ENCODE data around the gene SLC2A13.
"Not testable (repeated sequence)": the region's sequence is repeated elsewhere in the genome, so short reads cannot be mapped to it uniquely, and the experiment has no call there.

The SLC2A13 gene

DNA sequence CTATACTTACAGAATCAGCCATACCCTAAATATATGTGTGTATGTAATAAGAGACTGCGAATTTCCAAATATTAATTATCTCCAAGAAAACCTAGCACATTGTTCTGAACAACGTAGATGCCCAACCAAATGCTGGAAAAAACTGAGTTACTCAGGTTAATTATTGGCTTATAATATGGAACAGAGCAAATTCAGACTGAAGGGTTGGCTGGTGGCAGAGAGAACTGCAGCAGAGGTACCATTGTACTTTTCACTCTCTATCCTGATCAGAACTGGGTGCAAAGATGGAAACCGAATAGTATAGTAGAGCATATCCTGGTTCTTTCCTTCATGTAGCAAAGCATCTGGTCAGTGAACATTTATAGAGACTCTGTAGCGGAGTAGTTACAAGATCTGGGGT is 185.7 kb downstream of the SLC2A13 start:
- no peak for DNase-seq

GRCh38 chr12:39919790-39920189 is 186.1 kb downstream of the SLC2A13 start:
- no peak for DNase-seq

GRCh38 chr12:39915249-39915648 is 190.6 kb downstream of the SLC2A13 start:
- DNase-seq: no peak

DNA sequence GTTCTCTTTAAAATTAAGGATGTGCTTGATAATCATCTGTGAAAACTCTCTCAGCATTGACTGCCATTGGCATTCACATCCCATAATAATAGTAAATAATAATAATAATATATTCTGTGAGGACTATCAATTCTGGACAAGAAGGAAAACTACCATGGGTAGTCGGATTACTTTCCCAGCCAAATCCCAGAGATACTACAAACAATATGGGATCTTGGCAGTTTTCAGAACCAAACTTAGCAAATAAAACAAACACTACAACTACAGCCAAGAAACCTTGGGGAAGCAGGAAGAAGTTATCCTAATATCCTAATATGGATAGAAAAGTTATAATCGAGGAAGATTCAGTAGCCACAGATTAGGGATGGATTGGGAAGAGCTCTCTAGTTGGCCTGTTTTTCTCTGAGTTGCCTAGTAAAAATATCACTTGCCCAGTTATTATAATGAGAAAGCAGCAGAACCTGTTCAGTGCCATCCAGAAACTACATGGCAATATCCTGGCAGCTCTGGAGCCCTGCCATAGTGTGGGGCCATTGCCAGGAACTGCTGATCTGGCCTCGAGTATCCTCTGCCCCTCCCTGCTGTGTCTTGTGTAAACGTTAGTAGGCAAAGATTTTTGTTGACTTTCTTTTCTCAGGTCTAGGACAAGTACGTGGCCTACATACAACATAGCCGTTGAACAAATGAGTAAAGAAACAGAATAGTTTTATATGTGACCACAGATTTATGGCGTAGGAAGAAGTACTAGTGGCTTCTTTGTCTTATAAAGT is 193.5 kb downstream of the SLC2A13 start:
- DNase-seq: no peak

DNA sequence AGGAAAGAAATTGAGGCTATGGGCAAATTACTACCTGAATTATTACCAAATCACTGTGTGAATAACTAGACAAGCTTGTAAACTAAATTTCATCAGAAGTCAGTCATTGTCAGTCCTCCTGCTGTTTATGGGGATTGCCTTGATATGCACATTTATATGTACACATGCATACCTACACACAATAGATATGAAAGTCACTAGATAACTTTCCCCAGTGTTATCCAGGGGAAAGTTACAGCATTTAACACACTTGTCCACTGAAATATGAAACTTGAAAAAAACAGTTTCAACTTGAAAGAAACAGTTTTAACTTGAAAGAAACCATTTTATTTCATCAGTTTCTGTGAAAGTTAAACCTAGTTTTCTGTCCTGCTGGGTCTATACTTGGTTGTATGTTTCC is 199.6 kb downstream of the SLC2A13 start:
- DNase-seq: no peak

DNA sequence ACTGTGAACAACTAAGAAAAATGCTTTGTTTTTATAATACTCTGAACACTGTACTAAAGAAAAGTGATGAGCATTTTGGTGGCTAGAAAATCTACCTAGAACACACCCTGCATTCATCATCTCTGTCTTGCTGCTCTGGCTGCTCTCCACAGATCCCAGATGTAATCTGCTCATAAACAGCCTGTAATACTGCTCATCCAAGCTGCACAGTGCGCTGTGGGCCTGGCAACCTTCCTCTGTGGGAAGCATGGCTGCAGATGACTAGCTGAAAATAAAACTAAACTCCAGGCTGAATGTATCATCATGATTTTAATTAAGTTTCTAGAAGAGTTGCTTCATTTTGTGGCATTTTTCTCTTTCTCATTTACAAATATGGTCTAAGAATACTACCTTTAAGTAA is 200.7 kb downstream of the SLC2A13 start:
- DNase-seq: no peak

GRCh38 chr12:39902821-39903220 is 203.1 kb downstream of the SLC2A13 start:
- no peak for DNase-seq

- DNase-seq: no peak
These were observed 208.6 kb downstream of the SLC2A13 start for GRCh38 chr12:39897315-39897714.

DNA sequence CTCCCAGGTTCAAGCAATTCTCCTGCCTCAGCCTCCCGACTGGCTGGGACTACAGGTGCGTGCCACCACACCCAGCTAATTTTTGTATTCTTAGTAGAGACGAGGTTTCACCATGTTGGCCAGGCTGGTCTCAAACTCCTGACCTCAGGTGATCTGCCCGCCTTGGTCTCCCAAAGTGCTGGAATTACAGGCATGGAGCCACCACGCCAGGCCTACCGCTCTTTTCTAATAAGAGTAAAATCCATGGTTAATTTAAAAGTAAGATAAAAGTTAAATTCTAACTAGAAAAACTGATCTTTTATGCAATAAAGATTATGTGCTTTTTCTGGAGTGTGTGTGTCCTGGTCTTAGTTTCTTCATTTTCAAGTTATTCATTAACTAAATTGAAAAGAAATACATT is 212.5 kb downstream of the SLC2A13 start:
- not testable (repeated sequence) for DNase-seq

DNA sequence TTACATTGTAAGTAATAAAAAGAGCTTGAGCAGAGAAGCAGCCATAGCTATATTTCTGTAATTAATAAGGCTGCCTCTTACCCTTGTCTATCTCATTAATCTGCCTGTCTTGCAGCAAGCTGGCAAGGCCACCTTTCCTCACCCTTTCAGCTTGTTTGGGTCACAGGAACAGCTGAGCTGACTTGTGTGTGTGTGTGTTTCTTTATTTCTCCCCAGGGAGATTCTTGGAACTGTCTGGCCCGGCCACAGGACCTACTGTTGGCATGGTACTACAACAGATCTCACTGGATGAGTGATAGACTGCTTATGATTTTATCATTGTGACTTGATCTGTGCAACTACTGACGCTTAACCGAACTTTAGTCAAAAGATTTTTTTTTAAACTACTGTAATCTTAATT is 213.7 kb downstream of the SLC2A13 start:
- no peak for DNase-seq

DNA sequence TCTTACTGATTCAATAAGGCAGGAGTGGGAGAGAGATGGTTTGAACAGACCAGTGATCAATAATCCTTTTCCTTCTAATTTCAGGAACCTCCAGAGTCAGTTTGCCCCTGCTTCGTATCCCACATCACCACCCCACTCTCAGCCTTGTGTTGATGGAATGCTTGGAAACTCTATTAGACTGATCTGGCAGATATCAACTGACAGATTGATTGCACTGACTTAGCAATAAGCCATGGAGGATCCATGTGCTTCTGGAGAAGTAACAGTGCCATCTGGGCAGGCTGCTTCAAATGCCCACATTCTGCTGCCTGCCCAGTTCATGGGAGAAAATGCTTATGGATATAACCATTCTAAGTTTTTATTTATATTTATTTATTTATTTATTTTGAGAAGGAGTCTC is 218.0 kb downstream of the SLC2A13 start:
- no peak for DNase-seq

DNA sequence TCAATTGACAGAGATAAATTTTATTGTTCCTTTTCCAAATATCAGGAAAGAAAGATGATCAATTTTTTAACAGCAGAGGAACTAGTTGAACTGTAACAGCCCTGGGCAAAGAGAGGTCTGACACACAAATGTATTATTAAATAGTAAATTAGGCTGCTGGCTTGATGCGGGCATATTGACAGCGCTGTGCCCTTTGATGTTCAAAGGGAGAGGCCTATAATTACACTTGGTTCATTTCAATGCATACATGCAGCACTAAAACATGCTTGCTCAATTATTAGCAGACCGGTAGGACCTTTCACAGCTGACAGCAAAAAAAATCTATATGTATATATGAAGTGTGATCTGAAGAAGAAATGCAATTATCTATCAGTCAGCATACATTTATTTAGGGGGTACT is 219.8 kb downstream of the SLC2A13 start:
- no peak for DNase-seq

DNA sequence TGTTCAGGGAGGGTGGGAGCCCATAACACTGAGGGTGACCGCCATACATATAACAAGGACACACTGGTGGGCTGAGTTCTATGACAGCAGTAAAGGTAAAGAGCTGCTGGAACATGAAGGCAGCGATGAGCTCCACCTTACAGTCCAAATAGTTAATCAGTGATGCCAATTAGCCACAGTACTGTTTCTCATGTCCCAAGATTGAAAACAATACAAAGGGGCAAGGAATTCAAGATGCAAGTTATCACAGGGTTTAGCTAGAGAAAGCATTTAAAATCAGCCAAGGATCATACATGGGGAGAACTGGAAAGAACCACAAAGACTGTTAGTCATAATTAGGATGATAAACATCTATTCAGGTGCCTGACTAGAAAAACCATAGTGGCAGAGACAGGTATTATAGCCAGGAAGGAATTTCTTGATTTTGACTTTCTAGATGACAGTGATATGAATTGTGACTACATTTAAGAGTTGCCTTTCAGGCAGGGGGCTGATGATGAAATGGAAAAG is 221.2 kb downstream of the SLC2A13 start:
- no peak for DNase-seq

GRCh38 chr12:39883411-39883810 is 222.5 kb downstream of the SLC2A13 start:
- no peak for DNase-seq

DNA sequence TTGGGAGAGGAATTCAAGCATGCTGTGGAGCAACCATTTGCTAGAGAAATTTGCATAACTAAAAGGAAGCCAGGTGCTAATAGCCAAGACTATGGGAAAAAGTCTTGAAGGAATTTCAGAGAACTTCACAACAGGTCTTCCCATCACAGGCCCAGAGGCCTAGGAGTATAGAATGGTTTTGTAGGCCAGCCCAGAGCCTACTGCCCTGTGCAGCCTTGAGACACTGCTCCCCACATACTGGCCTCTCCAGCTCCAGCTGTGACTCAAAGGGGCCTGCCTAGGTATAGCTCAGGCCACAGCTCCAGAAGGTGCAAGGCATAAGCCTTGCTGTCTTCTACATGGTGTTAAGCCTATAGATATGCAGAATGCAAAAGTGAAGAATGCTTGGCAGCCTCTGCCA is 227.1 kb downstream of the SLC2A13 start:
- no peak for DNase-seq

DNA sequence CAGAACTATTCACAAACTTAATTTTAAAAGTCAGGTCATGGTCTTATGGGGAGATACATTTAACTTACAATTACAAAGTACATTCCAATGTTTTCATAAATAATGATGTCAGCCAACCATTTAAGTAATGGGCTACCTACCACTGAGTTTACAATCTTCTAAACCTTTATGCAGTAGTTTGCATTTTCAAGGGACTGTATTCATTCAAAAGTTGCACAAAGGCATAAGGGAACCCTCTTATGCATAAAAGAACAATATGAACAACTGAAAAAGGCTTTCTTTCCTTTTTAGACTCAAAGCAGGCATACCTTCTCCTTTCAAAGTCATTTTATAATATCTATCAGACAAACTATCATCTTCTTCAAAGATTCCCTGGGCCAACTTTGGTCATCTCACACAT is 230.2 kb downstream of the SLC2A13 start:
- DNase-seq: no peak

DNA sequence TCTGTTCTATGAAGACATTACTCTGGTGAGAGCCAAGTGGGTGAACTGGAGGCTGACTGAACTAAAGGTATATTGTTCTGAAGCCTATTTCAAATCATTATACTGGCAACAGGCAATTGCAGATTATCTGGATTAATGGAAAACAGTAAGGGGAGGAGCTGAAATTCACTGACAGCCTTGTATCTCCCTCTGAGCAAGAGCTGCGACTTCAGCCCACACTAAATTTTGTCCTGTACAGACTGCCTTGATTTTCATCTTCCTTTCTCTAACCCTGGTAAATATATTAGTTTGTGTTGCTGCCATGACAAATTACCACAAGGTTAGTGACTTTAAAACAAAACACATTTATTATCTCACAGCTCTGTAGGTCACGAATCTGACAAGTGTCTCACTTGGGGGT is 231.1 kb downstream of the SLC2A13 start:
- no peak for DNase-seq

DNA sequence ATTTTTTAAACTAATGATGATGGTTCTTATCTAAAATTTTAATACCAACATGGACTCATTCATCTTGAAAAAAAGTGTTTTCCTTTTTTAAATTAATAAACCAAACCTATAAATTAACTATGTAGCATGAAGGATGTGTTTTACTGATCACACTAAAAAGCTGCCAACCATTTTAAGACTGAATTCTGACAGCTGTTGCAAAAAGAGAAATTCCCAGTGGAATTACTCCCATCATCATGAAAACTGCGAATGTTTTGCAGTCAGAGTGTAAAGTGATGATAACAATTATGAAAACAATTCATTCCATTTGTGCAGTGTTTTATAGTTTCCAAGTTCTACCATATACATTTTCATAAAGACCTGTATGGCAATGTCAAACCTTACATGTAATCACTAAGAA is 232.8 kb downstream of the SLC2A13 start:
- DNase-seq: no peak

DNA sequence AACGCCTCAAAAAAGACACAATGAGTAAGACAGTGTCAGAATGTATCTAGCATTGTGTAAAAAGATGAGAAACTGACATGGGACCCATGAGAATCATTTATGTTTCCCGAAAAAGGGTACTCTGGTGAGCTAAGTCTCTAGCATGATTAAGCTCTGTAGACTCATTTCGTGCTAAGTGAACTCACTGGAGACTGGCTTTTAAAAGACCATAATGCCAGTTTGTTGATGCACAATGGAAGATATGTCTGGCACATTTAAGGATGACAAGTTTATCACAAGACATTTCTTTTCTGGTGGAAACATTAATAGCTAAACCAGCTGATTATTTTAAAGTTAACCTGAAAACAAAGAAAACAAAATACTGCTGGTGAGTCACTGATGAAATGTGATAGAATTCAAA is 233.5 kb downstream of the SLC2A13 start:
- DNase-seq: no peak

GRCh38 chr12:39868328-39868725 is 237.6 kb downstream of the SLC2A13 start:
- no peak for DNase-seq

GRCh38 chr12:39867631-39868327 is 238.1 kb downstream of the SLC2A13 start:
- DNase-seq: no peak

GRCh38 chr12:39866135-39866534 is 239.7 kb downstream of the SLC2A13 start:
- no peak for DNase-seq

GRCh38 chr12:39860695-39861094 is 245.2 kb downstream of the SLC2A13 start:
- no peak for DNase-seq

DNA sequence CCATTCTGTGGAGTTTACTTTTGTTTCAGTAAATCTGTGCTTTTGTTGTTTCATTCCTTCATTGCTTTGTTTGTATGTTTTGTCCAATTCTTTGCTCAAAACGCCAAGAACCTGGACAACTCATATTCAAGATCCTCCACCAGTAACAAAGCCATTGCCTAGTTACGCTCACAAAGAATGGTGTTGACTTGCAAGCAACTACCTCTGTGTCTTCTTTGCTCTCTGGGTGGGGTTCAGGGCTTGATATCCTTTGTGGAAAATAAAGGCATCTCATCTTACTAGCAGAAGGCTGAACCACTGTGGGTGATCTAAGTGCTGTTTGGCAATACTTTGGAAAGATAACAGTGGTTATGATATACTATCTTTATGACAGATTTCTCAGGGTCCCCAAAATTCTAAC is 252.9 kb downstream of the SLC2A13 start:
- no peak for DNase-seq

- no peak for DNase-seq
These were observed 253.5 kb downstream of the SLC2A13 start for GRCh38 chr12:39852346-39852745.

All from CD4-positive, alpha-beta T cell treated with Interleukin-4 for 1 hour (primary cell).